ENCODE measurements around the gene KCNQ1.

GRCh38 chr11:2402890-2403645, 41.7 kb upstream of the KCNQ1 start:
- TF ChIP-seq POLR2A (IDR thresholded peaks at IDR 0.05; ENCODE audit: low read length) (no peak), GATA1 (IDR thresholded peaks at IDR 0.05; ENCODE audit: low read depth, low read length) (no peak)
